ENCODE data around the gene FOXP3. TPM values are rescaled to one million over a fixed set of nuclear protein-coding genes. Genes with fewer than 3 reads are reported as not detected.

FOXP3 gene
- total RNA-seq, 2 experiments from 2014 or later: 14.6 to 15.4 TPM

GRCh38 chrX:49271341-49271740 is 6.8 kb upstream of the FOXP3 start:
- ChIA-PET POLR2A (no interaction called here), CTCF (interaction anchor here (2.6 kb wide), 1 partner anchor 79 kb away, joined by 14 read pairs; no protein-coding TSS in a partner anchor)
- DNase-seq: no peak
- Mint-ChIP-seq H3K36me3 (ENCODE audit: low read depth) (peaks cover 32% of the 10 kb centered on the region), H3K9me3 (ENCODE audit: insufficient read depth) (no peaks in the 10 kb centered on the region), H3K27me3 (ENCODE audit: low read depth) (no peaks in the 10 kb centered on the region), H3K4me3 (peak overlapping the region; percentile 74), H3K27ac (peak overlapping the region; percentile 83), H3K4me1 (ENCODE audit: low read depth) (peaks cover 67% of the 10 kb centered on the region)
- no peak for ATAC-seq

- POLR2A ChIA-PET: no interaction called here
- Mint-ChIP-seq H3K4me3 (peak overlapping the region; percentile 74), H3K27ac (peak overlapping the region; percentile 83), H3K9me3 (ENCODE audit: insufficient read depth) (no peaks in the 10 kb centered on the region), H3K27me3 (ENCODE audit: low read depth) (no peaks in the 10 kb centered on the region), H3K36me3 (ENCODE audit: low read depth) (peaks cover 24% of the 10 kb centered on the region), H3K4me1 (ENCODE audit: low read depth) (peaks cover 58% of the 10 kb centered on the region)
- CTCF ChIA-PET: no interaction called here
- DNase-seq: no peak
- ATAC-seq: no peak
Observed at GRCh38 chrX:49270249-49270921, 5.9 kb upstream of the FOXP3 start.

- ChIA-PET POLR2A (interaction anchor here (1.5 to 1.6 kb wide), 2 partner anchors 21 to 34 kb away, joined by 4 to 8 read pairs; partner anchors contain the start of gene CCDC22), CTCF (interaction anchor here (1.0 kb wide), 1 partner anchor 40 kb away, joined by 3 read pairs; no protein-coding TSS in a partner anchor)
- no peaks in the 10 kb centered on the region for H3K9me3 Mint-ChIP-seq (ENCODE audit: insufficient read depth)
- peak within 1 kb of the TSS; percentile 99 for H3K27ac Mint-ChIP-seq
- H3K27me3 Mint-ChIP-seq (ENCODE audit: low read depth): no peaks in the 10 kb centered on the region
- DNase-seq: no peak
- H3K4me3 Mint-ChIP-seq: peak within 1 kb of the TSS; percentile 82
- peak; percentile 6 for ATAC-seq
- H3K4me1 Mint-ChIP-seq (ENCODE audit: low read depth): peaks cover 56% of the 10 kb centered on the region
- peaks cover 18% of the 10 kb centered on the region for H3K36me3 Mint-ChIP-seq (ENCODE audit: low read depth)
Observed at GRCh38 chrX:49269767-49270248, 5.3 kb upstream of the FOXP3 start, which contains the start of gene PPP1R3F. Gene PPP1R3F (plus strand): TSS chrX:49269793. CDS start chrX:49269870, 77 bp downstream.

DNA sequence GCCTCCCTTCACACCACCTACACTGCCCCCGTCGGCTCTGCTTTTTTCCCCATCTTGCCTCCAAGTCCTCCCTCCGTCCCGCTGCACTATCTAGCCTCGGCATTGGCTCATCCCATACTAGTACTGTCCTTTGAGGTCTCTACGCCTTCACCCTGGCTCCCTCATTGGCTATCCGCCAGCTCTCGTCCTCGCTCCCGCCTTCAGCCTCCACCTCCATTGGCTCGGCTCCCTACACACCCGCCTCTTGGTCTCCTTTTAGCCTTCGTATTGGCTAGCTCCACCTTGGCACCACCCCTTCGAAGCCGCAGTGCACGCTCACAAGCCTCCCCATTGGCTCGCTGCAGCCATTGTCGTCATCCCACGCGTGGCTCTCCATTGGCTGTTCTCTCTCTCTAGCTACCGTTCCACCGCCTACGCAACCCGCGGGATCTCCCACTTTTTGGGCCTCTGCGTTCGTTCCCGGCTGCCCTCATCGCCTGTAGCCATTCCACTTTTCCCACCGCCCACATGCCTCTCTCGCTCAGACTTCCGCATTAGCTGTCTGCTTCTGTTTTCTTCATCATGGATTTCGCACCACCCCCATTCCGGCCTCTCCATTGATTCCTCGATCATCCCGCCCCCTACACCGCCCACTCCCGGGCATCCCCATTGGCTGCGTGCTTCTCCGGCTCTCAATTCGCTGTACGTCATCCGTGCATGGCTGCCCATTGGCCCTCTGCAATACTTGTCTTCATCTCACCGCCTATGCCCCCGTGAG is 4.7 kb upstream of the FOXP3 start:
- peak; percentile 86 for ATAC-seq
- Mint-ChIP-seq H3K27me3 (ENCODE audit: low read depth) (no peaks in the 10 kb centered on the region), H3K27ac (peak overlapping the region; percentile 99), H3K36me3 (ENCODE audit: low read depth) (peaks cover 12% of the 10 kb centered on the region), H3K4me1 (ENCODE audit: low read depth) (peaks cover 56% of the 10 kb centered on the region), H3K4me3 (peak overlapping the region; percentile 82), H3K9me3 (ENCODE audit: insufficient read depth) (no peaks in the 10 kb centered on the region)
- POLR2A ChIA-PET: interaction anchor here (0.7 to 1.6 kb wide), 5 partner anchors 10 to 34 kb away, joined by 3 to 10 read pairs (median 7); partner anchors contain the start of gene CCDC22
- DNase-seq: peak; percentile 96
- CTCF ChIA-PET: interaction anchor here (0.9 to 2.5 kb wide), 3 partner anchors 40 to 113 kb away, joined by 3 to 11 read pairs (median 3); no protein-coding TSS in a partner anchor

DNA sequence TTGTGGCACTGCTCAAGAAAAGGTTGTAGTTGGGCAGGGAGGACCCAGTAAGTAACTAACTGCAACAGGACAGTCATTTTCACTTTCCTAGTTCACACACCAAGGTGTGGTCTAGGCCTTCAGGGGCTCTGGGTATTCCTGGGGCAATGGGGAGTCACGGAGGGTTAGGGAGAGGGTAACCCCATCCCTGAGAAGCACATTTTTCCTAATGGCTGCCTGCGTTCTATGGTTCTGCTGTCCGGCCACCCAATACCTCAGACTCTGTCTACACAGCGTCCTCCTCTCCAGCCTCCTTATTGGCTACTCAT is 4.1 kb upstream of the FOXP3 start:
- Mint-ChIP-seq H3K9me3 (ENCODE audit: insufficient read depth) (no peaks in the 10 kb centered on the region), H3K27ac (peak overlapping the region; percentile 99), H3K27me3 (ENCODE audit: low read depth) (no peaks in the 10 kb centered on the region), H3K4me1 (ENCODE audit: low read depth) (peaks cover 56% of the 10 kb centered on the region), H3K36me3 (ENCODE audit: low read depth) (peaks cover 12% of the 10 kb centered on the region), H3K4me3 (peak overlapping the region; percentile 82)
- ChIA-PET POLR2A (interaction anchor here (0.7 to 1.6 kb wide), 5 partner anchors 9 to 33 kb away, joined by 3 to 10 read pairs (median 7); partner anchors contain the start of gene CCDC22), CTCF (interaction anchor here (0.9 to 2.5 kb wide), 3 partner anchors 41 to 113 kb away, joined by 3 to 11 read pairs (median 3); no protein-coding TSS in a partner anchor)
- no peak for ATAC-seq
- DNase-seq: no peak

DNA sequence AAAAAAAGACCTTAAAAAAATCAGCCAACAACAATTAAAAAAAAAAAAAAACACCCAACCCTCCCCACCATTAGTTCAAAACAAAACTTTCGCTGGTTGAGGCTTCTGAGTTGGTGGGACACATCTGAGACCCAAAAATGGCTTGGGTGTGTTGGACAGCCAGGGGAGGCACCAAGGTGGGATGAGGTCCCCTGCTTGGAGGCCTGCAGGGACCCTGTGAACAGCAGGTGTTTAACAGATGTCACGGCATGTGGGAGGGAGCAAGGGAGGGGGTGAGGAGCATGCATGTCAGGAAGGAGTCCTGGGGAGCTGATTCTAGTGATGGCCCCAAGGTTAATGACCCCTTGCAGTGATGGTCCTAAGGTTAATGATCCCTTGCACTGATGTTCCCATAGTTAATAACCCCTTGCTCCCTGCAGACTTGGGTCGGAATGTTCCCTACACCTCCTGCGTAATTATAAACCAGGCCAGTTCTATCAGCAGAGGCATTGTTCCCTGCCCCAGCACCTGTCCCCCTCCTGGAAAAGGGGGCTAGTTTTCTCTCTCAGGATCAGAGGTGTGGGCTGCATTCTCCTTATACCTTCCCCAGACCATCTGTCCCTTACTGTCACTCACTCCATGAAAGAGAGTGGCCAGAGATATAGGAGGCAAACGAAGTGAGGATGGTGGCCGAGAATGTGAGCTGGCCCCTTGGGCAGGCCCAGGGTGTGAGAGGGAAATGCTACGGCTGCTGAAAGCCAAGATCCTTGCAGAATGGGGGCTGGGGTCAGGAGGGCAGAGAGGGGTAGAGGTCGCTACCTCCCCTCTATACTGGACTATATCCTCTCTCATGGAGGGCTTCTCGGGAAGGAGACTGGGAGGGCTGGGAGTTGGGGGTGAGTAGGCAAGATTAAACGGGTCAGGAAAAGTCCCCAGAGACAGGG is 2.3 kb upstream of the FOXP3 start:
- CTCF ChIA-PET: interaction anchor here (2.5 kb wide), 1 partner anchor 74 kb away, joined by 11 read pairs; no protein-coding TSS in a partner anchor
- peak overlapping the region; percentile 39 for H3K27ac Mint-ChIP-seq
- no peak overlapping the region for H3K4me3 Mint-ChIP-seq

GRCh38 chrX:49263631-49264030 is 879 bp downstream of the FOXP3 start:
- Mint-ChIP-seq H3K4me3 (peak overlapping the region; percentile 73), H3K27me3 (ENCODE audit: low read depth) (no peaks in the 10 kb centered on the region), H3K4me1 (ENCODE audit: low read depth) (peaks cover 52% of the 10 kb centered on the region), H3K9me3 (ENCODE audit: insufficient read depth) (no peaks in the 10 kb centered on the region), H3K36me3 (ENCODE audit: low read depth) (peaks cover 6% of the 10 kb centered on the region), H3K27ac (peak overlapping the region; percentile 61)
- CTCF ChIA-PET: interaction anchor here (1.2 kb wide), 1 partner anchor 73 kb away, joined by 3 read pairs; no protein-coding TSS in a partner anchor
- ATAC-seq: no peak
- DNase-seq: no peak
- POLR2A ChIA-PET: interaction anchor here (0.6 to 1.0 kb wide), 4 partner anchors 9 to 90 kb away, joined by 3 to 4 read pairs (median 3); no protein-coding TSS in a partner anchor

More for the DNA sequence above, 2.3 kb upstream of the FOXP3 start:
- no peaks in the 10 kb centered on the region for H3K9me3 Mint-ChIP-seq (ENCODE audit: insufficient read depth)
- DNase-seq (no peak), ATAC-seq (no peak)
- peaks cover 13% of the 10 kb centered on the region for H3K36me3 Mint-ChIP-seq (ENCODE audit: low read depth)
- POLR2A ChIA-PET: interaction anchor here (1.2 kb wide), 1 partner anchor 76 kb away, joined by 6 read pairs; no protein-coding TSS in a partner anchor
- no peaks in the 10 kb centered on the region for H3K27me3 Mint-ChIP-seq (ENCODE audit: low read depth)
- peaks cover 51% of the 10 kb centered on the region for H3K4me1 Mint-ChIP-seq (ENCODE audit: low read depth)

GRCh38 chrX:49262603-49263002 is 1.9 kb downstream of the FOXP3 start:
- Mint-ChIP-seq H3K27me3 (ENCODE audit: low read depth) (no peaks in the 10 kb centered on the region), H3K27ac (no peak overlapping the region), H3K9me3 (ENCODE audit: insufficient read depth) (no peaks in the 10 kb centered on the region), H3K36me3 (ENCODE audit: low read depth) (peaks cover 6% of the 10 kb centered on the region), H3K4me1 (ENCODE audit: low read depth) (peaks cover 51% of the 10 kb centered on the region), H3K4me3 (peak overlapping the region; percentile 73)
- CTCF ChIA-PET: interaction anchor here (1.2 kb wide), 1 partner anchor 72 kb away, joined by 3 read pairs; no protein-coding TSS in a partner anchor
- DNase-seq (no peak), ATAC-seq (no peak)
- POLR2A ChIA-PET: interaction anchor here (1.0 kb wide), 1 partner anchor 11 kb away, joined by 4 read pairs; no protein-coding TSS in a partner anchor

- Mint-ChIP-seq H3K4me1 (ENCODE audit: low read depth) (peaks cover 50% of the 10 kb centered on the region), H3K9me3 (ENCODE audit: insufficient read depth) (no peaks in the 10 kb centered on the region), H3K36me3 (ENCODE audit: low read depth) (peaks cover 6% of the 10 kb centered on the region), H3K27ac (no peak overlapping the region), H3K4me3 (no peak overlapping the region), H3K27me3 (ENCODE audit: low read depth) (no peaks in the 10 kb centered on the region)
- ChIA-PET CTCF (no interaction called here), POLR2A (interaction anchor here (1.7 kb wide), 1 partner anchor 8 kb away, joined by 10 read pairs; no protein-coding TSS in a partner anchor)
- ATAC-seq (no peak), DNase-seq (no peak)
Observed at GRCh38 chrX:49260221-49260985, 4.1 kb downstream of the FOXP3 start.

DNA sequence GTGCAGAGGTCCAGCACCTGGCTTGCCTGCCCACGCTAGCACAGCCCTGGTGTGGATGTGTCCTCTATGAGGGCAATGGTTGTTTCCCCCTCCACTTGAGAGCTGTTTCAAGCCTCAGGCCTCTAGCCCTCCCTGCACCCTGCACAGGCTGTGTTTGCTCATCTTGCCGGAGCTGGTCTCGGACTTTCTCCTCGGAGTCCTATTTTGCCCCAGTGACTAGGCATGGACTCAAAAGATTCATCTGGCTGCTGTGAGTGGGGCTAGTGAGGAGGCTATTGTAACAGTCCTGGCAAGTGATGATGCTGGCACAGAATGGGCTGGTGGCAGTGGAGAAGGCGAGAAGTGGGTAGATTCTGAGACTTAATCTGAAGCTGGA is 5.8 kb downstream of the FOXP3 start:
- Mint-ChIP-seq H3K36me3 (ENCODE audit: low read depth) (peaks cover 6% of the 10 kb centered on the region), H3K27ac (peak overlapping the region; percentile 50), H3K9me3 (ENCODE audit: insufficient read depth) (no peaks in the 10 kb centered on the region), H3K4me3 (no peak overlapping the region), H3K27me3 (ENCODE audit: low read depth) (no peaks in the 10 kb centered on the region), H3K4me1 (ENCODE audit: low read depth) (peaks cover 36% of the 10 kb centered on the region)
- POLR2A ChIA-PET: interaction anchor here (0.6 to 1.7 kb wide), 2 partner anchors 10 to 14 kb away, joined by 3 to 10 read pairs; no protein-coding TSS in a partner anchor
- CTCF ChIA-PET: no interaction called here
- ATAC-seq (no peak), DNase-seq (no peak)

Measured in activated CD8-positive, alpha-beta T cell treated with anti-CD3 and anti-CD28 coated beads, Interleukin-2, amount 10 ng/mL, durations not matched to agents 7 days and 5 days (primary cell).